HG02571 (cell line): ENCODE data around the gene MPG.

Source experiments
- ATAC-seq: cut with Tn5 transposase; IDR thresholded peaks from one replicate; pipeline ENCODE4 v1.9.1; 2021; ENCODE audit warnings: mild to moderate bottlenecking, moderate library complexity; ENCODE audit not compliant: unreplicated experiment

The MPG gene

GRCh38 chr16:83060-83603 is 5.1 kb downstream of the MPG start:
- no peak for ATAC-seq

DNA sequence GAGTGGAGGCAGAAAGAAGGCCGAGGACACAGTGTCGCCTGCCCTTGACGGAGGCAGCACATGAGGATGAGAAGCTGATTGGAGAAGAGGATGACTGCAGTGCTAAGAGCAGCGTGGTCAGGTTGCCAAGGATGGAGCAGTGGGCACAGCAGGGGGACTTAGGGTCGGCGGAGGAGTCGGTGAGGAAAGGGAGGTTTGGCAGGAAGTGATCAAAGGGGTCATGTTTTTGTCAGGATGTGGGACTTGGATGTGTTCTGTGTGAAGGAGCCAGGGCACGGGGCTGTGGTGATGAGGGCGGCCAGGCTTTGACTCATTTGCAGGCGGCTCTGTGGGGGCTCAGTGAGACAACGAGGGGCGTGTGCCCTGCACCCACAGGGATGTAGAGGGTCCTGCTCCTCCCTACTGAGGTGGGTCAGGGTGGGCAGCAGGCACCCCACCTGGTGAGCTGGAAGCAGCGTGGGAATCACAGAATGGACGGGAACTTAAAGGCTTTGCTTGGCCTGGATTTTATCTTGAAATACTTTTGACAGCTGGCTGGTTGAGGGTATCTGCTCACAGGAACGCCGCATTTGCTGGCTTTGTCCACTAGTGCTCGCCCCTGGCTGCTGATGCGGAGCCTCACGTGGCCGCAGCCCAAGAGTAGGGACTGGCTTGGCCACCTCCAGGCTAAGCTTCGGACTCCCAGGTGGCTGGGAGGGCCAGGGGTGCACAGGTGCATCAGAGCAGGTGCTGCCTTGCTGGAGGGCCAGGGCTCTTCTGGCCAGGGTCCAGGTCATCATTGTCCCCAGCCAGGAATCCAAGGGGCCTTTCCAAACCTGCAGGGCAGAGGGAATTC is 6.0 kb downstream of the MPG start:
- ATAC-seq, result no peak

DNA sequence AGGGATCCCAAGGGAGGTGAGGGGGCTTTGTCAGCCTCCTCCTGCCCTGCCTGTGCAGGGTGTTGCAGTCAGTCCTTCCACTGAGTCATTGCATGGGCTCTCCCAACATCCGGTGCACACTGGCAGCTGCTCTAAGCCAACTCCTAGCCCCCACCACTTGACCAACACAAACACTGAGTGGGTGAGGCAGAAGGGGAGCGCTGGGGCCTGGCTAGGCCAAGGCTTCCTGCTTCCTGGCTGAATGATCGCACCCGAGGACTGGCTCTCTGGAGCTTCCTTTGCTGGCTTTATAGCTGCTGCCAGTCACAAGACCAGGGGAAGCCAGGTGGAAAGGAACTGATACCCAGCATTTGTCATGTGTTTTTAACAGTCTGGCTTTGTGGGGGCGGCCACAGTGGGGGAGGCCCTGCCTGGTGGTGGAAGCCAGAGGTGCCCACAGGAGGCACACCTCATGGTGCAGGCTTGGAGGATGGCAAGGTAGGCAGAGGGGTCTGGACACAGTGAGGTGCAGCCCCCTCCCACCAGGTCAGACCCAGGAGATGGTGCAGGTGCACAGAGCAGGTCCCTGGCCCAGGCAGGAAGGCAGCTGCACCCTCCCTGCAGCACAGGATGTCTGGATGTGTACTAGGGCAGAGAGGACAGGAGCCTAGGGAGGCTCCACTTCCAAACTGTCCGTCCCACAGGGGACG is 6.8 kb downstream of the MPG start:
- no peak for ATAC-seq

- ATAC-seq, result no peak
Observed at GRCh38 chr16:85407-85782, 7.4 kb downstream of the MPG start.

DNA sequence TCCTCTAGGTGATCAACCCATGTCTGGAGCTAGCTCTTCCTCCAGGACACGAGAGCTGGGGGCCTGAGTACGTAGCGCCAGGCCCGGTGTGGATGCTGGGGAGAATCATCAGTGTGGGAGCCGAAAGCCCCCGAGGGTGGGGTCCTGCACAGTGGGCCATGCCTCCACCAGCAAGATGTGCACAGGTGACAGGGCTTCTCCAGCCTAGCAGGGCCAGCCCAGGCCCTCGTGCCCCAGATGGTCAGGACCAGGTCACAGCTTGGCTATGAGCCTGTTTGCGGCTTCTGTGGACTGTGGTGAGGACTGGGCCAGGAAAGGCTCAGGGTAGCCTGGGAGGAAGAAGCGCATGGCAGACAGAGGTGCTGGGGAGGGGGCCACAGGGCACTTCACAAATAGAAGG is 7.8 kb downstream of the MPG start:
- ATAC-seq, result no peak

DNA sequence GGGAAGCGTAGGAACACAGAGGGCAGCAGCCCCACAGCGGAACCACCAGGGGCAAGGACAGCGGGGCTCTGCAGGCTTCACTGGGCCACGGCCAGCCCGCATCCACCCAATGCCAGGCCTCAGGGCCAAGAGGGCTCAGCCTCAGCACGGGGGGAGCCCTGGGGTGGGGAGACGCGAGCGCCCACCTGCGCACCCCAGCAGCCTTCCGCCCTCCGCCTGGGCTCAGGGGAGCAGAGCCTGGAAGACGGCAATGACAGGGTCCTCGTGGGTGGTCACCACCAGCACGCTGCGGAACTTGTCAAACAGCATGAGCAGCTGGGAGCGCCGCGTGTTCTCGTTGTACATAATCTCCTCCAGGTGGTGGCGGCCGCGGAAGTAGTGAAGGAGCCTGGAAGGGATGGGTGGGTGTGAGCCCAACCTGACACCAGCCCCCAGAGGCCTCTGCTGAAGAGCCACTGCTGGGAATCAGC is 8.5 kb downstream of the MPG start:
- ATAC-seq, result no peak

DNA sequence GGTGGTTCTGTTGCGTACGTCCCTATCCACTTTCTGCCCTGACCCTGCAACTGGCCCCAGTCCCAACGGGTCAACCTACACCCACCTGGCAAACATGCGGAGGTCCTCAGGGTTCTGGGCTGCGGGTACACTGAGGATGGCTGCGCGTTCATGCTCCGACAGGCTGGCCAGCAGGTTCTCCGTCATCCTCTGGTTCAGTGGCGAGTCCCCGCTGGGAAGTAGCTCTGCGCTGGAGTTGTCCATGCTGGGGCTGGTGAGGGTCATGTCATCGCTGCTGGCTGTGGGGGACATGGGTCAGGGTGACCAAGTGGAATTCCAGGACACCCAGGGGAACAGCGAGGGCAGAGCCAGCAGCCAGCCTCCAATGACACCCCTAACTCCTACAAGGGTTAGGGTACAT is 10.6 kb downstream of the MPG start:
- no peak for ATAC-seq

DNA sequence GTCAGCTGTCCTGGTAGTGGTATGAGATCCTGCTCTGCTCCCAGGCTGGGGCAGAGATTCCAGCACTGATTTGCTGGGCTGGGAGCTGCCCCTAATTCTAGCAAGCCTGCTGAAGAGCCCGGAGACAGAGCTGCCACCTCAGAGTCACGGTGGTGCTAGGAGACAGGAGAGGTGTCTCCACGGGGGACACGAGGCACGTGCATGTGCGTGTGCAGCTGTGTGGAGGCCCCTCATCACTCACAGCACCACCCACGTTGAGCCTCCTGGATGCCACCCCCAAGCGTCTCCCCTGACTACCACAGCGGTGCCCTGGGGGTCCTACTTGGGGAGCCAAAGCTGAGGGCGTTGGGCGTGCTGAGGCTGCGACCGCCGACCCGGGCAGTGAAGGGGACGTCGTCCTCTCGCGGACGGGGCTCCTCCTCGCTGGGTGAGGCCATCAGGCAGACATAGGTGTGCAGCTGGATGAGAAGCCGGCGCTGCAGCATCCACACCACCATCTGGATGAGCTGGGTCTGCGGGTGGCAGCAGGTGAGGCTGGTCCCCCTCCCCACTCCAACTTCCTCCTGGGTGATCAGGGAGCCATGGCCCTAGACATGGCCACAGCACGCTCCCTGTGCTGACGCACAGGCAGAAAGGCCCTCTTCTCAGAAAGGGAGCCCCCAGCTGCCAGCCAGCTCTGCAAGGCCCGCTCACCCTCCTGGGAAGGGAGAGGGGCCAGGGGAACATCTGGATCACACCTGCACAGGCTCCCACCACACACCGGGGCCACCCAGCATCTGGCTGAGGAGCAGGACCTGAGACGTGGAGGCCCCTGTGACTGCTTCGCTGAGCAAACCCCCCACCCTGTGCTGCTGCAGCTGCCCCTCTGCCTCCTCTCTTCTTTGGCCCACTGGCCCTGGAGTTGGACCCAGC is 11.6 kb downstream of the MPG start:
- no peak for ATAC-seq

GRCh38 chr16:91484-91883 is 13.5 kb downstream of the MPG start:
- ATAC-seq, result no peak

DNA sequence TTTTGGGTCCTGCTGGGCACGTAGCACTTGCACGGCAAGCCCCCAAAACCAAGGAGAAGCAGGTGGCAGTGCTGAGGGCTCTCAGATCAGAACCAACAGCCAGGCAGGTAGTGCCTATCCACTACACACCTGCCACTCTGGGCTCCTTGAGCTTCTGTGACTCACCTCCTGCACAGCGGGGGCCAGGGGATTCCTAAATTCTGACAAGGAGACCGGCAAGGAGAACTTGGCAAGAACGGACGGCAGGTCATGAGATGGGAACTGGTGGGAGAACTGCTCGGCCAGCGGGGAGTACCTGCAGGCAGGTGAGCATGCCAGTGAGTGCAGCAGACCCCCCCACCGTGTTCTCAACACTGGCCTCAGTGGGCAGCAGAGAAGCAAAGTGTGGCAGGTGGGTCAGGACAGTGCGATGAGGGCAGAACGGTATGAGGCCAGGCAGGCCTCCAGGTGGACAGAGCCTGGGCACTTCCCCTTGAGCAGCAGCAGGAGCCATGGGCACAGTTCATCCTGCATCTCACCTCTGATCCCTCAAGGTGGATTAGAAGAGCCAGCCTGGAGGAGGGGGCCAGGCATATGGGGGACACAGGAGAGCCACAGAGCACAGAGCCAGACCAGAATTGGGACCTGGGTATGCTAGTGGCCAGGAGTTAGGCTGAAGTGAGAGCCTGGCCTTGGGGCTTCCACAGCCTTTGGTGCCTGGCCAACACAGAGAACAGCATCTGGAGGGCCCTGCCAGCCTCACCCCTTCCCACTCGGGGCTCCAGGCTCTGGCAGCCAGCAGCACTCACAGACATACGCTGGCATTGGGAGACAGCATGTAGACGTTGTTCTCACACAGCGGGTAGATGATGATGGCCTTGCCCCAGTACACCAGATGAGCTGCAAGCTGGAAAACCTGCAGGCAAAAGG is 14.7 kb downstream of the MPG start:
- no peak for ATAC-seq

DNA sequence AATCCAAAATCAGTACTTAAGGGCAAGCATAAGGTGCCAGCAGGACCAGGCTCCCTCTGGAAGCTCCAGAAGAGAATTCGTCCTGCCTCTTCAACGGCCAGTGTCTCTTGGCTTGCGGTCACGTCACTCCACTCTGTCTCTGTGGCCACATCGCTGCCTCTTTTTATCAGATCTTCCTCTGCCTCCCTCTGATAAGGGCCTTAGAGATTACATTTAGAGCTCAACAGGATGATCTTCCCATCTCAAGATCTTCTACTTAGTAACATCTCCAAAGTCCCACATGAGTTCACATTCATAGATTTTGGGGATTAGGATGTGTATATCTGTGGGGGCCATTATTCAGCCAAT is 16.9 kb downstream of the MPG start:
- no peak for ATAC-seq

DNA sequence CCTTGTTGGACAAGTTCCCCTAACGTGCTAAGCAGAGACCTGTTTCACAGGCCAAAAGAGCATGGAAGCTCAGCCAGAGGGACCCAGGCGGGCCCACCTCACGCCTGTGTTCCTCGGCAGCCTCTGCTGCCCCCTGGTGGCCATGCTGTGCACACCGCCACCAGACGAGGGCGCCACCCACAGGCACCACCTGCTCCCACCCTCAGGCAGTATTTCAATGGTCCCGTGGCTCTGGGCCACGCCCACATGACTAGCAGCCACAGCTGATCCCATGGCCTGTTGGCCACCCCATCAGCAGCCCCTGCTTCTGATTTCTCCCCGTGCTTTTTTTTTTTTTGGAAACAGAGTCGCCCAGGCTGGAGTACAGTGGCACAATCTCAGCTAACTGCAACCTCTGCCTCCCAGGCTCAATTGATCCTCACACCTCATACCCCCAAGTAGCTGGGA is 18.9 kb downstream of the MPG start:
- ATAC-seq, result peak; percentile 46

DNA sequence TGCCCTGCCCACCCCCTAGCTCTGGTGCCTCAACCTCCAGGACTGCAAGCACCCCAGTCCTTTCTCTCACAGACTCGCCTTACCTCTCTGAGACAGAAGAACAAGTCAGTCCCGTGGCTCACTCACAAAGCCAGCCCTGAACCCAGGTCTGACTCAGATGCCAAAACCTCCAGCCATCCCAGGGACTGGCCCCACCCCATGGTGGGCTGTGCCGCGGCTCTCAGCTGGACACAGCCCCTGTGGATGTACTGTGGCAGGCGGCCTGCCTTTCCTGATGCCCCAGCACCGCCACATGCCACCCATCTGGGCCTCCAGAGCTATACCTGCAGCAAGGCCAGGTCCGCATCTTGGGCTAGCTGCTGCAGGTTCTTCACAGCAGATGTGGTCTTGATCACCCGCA is 19.8 kb downstream of the MPG start:
- ATAC-seq, result no peak

DNA sequence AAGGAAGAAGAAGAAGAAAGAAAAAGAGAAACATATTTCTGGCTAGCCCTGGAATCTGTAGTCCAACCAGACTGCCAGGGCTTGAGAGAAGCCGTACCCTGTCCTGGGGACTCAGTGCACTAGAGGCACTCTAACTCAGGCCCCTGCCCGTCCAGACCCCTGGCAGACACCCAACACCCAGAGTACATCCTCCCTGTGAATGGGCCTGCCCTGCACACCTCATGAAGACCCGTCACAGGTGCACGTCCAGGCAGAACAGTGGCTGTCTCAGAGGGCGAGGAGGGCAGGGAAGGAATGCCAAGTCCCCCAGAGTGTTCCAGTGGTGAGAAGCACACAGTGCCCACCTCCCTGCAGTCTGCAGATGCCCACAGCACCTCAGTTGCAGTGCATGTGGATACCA is 23.0 kb downstream of the MPG start:
- no peak for ATAC-seq

- no peak for ATAC-seq
Observed at GRCh38 chr16:101586-101985, 23.6 kb downstream of the MPG start.

DNA sequence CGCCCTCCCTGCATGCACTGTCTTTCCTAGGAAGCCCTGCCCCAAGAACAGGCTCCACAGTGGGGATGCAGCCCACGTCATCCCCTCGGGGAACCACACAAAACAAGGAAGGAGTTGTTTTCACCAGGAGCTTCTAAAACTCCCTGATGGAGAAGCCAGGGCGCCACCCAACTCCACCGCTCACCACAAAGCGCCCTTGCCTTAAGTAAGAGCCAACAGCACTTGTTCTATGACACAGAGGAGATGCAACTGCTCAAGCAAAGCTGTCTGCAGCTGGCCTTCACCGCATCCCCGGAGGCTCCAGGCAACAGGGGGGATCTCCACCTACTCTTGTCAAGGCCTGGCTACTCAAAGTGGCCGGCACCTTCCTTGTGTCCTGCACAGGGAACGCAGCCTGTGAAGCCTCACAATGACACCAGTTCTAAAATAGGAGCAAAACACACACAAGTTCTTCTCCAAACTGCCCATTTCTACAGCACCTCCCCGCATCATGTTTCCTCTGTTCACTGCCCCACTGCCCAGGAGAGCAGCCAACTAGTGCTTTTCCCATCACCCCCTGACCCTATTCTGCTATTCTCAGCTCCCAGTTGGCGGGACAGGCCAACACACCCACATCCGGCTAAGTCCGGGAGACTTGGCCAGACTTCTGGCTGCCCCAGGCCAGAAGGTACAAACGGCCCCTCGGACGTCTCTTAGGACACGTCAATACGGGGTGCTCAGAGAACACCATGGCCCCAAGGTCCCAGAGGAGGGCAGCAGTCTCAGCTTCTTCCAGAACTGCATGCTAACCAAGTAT is 24.2 kb downstream of the MPG start:
- no peak for ATAC-seq

DNA sequence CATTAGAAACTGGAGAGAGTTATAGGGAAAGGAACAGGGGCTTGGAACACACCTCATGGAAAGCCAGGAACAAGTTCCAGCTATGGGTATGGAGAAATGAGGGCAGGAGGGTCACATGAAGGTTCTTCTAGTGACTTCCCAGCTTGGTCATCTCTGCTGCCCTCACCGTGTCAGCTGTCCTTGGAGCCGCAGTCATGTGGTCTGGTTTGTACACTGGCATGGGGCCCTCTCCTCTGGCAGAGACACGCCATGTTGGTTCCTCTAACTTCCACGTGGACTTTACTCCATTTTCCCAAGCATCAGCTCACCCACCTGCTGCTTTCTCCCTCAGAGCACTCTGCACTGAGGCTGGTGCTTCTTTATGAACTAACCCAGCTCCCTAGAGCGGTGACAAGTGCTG is 26.3 kb downstream of the MPG start:
- no peak for ATAC-seq

- no peak for ATAC-seq
Observed at GRCh38 chr16:104928-105327, 26.9 kb downstream of the MPG start.

DNA sequence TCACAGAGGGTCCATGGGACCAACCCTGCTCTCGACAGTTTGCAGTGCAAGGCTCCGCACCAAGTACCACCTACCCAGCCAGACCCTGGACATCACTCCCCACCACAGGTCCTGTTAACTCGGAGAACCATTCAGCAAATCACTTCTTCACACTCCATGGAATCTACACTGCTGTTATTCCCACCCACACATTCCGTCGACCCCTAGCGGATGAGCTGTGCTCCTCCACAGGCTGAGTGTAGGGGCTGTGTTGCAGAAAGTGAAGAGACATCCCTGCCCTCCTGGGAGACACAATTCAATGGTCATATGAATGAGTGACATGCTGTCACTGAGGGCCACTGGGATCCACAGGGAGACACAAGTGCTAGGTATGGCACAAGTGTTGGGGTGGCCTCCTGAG is 27.5 kb downstream of the MPG start:
- no peak for ATAC-seq
